GM23338 (cell line): ENCODE measurements around the gene USP15.

Source experiments
- CREB1 ChIP-seq: fragments of 250-450 bp; sonication (Bioruptor Pico); IDR thresholded peaks from 2 replicates; pipeline ENCODE4 v1.5.0; 2020; ENCODE audit warnings: low read depth, mild to moderate bottlenecking, moderate library complexity
- EZH2 ChIP-seq: fragments of 200-600 bp; sonication (generic); IDR thresholded peaks from one replicate; pipeline ENCODE4 v1.8.0; 2017; ENCODE audit warnings: antibody characterized with exemption, mild to moderate bottlenecking, low read depth; ENCODE audit not compliant: unreplicated experiment
- EZH2phosphoT487 ChIP-seq: fragments of 200-600 bp; sonication (generic); IDR thresholded peaks from one replicate; pipeline ENCODE4 v1.8.1; 2018; ENCODE audit warnings: antibody characterized with exemption; ENCODE audit not compliant: unreplicated experiment
- JUNB ChIP-seq: IDR thresholded peaks from one replicate; pipeline ENCODE4 v1.6.1; 2016; ENCODE audit warnings: antibody characterized with exemption; ENCODE audit not compliant: unreplicated experiment
- NANOG ChIP-seq: IDR thresholded peaks from 2 replicates; pipeline ENCODE4 v1.6.1; 2016; ENCODE audit warnings: antibody characterized with exemption, borderline replicate concordance
- POLR2AphosphoS5 ChIP-seq: IDR thresholded peaks from 2 replicates; pipeline ENCODE4 v1.6.1; 2016; ENCODE audit warnings: antibody characterized with exemption, low read depth
- STAT1 ChIP-seq: IDR thresholded peaks from one replicate; pipeline ENCODE4 v1.6.1; 2016; ENCODE audit warnings: antibody characterized with exemption; ENCODE audit not compliant: unreplicated experiment
- ZNF114 ChIP-seq: fragments of 250-450 bp; sonication (Bioruptor Pico); IDR thresholded peaks from 2 replicates; pipeline ENCODE4 v1.5.0; 2020; ENCODE audit warnings: mild to moderate bottlenecking, moderate library complexity
- ZNF331 ChIP-seq: fragments of 250-450 bp; sonication (Bioruptor Pico); IDR thresholded peaks from 2 replicates; pipeline ENCODE4 v1.5.0; 2020; ENCODE audit warnings: low read depth, mild to moderate bottlenecking, moderate library complexity
- TF ChIP-seq, protein P1 (sequence below), 2 experiments: fragments of 200-600 bp in 1 of 2; sonication (generic) in 1 of 2; conservative IDR thresholded peaks; 2 replicates each; pipeline versions ENCODE4 v1.5.1 to v1.6.1; 2016 to 2017; ENCODE audit warnings: antibody characterized with exemption in 2 of 2, low read depth in 2 of 2, mild to moderate bottlenecking in 2 of 2, moderate library complexity in 1 of 2
- TF ChIP-seq, protein P2 (sequence below): IDR thresholded peaks from one replicate; pipeline ENCODE4 v1.6.1; 2018; ENCODE audit warnings: antibody characterized with exemption; ENCODE audit not compliant: unreplicated experiment

DNA sequence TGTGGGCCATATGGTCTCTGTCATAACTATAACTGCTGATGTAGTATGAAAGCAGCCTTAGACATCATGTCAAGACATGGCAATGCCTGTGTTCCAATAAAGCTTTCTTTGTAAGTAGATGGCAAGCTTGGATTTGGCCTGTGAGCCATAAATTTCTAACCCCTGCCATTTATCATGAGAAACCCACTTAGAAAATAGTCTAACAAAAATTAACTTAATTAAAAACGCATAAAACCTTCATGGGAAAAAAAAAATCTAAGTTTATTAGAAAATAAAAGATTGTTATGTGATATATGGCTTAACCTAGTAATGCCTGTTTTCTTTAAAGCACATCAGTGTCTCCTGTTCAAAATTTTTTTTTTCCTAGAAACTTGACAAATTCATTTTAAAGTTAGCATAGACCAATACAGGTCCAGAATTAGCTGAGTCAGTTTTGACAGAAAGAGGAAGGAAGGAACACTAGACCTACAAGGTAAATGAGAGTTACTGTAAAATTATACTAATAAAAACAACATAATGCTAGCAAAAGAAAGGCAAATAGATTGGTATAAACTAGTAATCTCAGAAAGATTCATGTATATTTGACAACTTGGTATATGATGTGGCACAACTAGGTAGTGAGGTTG, 68.2 kb downstream of the USP15 start:
- TF ChIP-seq, protein P1, sequence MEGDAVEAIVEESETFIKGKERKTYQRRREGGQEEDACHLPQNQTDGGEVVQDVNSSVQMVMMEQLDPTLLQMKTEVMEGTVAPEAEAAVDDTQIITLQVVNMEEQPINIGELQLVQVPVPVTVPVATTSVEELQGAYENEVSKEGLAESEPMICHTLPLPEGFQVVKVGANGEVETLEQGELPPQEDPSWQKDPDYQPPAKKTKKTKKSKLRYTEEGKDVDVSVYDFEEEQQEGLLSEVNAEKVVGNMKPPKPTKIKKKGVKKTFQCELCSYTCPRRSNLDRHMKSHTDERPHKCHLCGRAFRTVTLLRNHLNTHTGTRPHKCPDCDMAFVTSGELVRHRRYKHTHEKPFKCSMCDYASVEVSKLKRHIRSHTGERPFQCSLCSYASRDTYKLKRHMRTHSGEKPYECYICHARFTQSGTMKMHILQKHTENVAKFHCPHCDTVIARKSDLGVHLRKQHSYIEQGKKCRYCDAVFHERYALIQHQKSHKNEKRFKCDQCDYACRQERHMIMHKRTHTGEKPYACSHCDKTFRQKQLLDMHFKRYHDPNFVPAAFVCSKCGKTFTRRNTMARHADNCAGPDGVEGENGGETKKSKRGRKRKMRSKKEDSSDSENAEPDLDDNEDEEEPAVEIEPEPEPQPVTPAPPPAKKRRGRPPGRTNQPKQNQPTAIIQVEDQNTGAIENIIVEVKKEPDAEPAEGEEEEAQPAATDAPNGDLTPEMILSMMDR (conservative IDR thresholded peaks at IDR 0.05; ENCODE audit: low read depth in 2 of 2): no peak
- TF ChIP-seq, protein P2, sequence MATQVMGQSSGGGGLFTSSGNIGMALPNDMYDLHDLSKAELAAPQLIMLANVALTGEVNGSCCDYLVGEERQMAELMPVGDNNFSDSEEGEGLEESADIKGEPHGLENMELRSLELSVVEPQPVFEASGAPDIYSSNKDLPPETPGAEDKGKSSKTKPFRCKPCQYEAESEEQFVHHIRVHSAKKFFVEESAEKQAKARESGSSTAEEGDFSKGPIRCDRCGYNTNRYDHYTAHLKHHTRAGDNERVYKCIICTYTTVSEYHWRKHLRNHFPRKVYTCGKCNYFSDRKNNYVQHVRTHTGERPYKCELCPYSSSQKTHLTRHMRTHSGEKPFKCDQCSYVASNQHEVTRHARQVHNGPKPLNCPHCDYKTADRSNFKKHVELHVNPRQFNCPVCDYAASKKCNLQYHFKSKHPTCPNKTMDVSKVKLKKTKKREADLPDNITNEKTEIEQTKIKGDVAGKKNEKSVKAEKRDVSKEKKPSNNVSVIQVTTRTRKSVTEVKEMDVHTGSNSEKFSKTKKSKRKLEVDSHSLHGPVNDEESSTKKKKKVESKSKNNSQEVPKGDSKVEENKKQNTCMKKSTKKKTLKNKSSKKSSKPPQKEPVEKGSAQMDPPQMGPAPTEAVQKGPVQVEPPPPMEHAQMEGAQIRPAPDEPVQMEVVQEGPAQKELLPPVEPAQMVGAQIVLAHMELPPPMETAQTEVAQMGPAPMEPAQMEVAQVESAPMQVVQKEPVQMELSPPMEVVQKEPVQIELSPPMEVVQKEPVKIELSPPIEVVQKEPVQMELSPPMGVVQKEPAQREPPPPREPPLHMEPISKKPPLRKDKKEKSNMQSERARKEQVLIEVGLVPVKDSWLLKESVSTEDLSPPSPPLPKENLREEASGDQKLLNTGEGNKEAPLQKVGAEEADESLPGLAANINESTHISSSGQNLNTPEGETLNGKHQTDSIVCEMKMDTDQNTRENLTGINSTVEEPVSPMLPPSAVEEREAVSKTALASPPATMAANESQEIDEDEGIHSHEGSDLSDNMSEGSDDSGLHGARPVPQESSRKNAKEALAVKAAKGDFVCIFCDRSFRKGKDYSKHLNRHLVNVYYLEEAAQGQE: no peak
- no peak for TF ChIP-seq EZH2
- no peak for TF ChIP-seq CREB1 (CRISPR knock-in tag)
- no peak for TF ChIP-seq ZNF331 (CRISPR knock-in tag)
- no peak for TF ChIP-seq POLR2AphosphoS5
- TF ChIP-seq NANOG: no peak
- no peak for TF ChIP-seq JUNB
- no peak for TF ChIP-seq EZH2phosphoT487
- no peak for TF ChIP-seq ZNF114
- no peak for TF ChIP-seq STAT1
